UCSD-AML1 (cell line): ENCODE data around the gene MAJIN.
A peak's percentile ranks its signal among the peaks of the same experiment; 100 is the strongest.

Experiments used
- DNase-seq: peaks from one replicate; lab custom pipeline; 2025; ENCODE audit not compliant: unreplicated experiment; lab: John Stamatoyannopoulos, UW

The MAJIN gene

DNA sequence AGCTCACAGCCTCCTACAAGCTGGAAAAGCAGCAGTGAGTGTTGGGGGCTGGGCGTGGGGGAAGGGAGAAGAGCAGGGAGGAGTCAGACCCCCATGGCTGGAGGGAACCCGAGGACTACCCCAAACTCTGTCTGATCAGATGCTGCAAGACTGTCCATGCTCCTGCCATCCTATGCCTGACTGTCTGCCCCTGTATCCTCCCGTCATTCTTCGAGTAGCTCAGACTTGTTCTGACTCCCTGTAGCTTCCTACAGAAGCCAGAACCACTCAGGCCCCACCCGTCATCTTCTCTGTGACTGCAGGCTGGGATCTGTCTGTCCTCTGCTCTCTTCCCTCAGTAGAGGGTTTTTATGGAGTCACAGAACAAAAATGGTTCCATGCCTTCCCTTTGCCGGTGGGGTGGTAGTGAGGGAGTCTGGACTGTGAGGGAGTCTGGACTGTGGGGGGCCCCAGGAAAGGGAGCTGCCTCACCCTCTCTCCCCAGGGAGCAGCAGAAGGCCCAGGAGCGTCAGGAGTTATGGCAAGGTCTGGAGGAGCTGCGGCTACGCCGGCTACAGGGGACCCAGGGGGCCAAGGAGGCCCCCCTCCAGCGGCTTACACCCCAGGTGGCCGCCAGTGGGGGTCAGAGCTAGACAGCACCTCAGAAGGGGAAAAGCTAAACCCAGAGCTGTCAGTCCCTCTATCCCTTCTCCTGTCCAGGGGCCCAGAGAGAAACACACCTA is 38.5 kb downstream of the MAJIN start:
- DNase-seq = no peak

DNA sequence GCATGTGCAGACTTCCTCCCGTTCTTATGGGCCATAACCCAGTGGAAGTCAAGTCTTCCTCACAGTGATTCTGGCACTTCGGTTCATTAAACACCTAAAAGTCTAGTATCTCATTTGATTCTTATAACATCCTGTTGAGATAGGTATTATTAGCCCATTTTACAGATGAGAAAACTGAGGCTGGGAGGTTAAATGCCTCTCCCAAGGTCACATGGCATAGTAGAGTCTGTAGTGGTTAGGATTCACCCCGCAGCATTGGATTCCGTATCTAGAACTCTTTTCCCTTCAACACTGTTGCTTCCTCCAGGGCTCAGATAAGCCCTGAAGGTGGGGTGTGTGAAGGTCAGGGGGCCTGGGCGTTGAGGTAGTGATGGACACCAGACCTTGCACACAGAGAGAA is 39.6 kb downstream of the MAJIN start:
- no peak for DNase-seq

DNA sequence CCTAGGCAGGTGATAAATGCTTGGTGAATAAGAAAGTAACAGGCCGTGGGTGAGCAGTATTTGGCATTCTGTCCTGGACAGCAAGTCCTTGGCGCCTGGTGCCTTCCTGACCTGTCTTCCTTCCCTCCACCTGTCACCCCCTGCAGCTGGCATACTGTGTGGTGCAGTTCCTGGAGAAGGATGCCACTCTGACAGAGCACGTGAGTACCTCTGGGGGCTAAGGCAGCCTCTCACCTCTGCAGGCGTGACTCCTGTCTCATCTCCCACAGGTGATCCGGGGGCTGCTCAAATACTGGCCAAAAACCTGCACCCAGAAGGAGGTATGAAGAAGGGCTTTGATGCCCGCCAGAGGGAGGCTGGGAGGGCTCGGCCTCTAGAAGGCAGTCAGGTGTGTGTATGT is 40.6 kb downstream of the MAJIN start:
- no peak for DNase-seq

DNA sequence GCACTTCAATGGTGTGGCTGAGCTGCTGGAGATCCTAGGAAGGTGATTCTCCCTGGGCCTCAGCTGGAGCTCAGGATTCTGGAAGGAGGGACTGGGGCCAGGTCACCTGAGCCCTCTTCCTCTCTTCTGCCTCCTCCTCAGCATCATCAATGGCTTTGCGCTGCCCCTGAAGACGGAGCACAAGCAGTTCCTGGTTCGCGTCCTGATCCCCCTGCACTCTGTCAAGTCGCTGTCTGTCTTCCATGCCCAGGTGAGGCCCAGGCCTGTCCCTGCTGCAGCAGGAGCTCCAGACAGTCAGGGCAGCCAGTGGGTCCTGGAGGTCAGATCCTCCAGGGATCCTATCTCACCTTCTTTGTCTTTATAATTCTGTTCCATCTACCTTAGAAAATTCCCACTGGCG is 41.6 kb downstream of the MAJIN start:
- no peak for DNase-seq

DNA sequence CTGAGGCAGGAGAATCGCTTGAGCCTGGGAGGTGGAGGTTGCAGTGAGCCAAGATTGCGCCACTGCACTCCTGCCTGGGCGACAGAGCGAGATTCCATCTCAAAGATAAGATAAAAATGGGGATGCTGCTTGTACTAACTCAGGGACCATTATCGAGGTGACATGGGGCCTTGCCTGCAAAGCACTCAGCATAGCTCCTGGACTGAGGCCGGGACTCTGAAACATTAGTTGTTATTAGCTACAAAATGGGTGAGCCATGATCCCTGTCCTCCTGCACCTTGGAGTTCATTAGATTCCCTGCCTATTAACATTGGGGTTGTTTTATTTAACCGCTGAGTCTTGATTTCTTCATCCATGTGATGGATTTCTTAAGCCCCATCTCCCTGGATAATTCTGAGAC is 42.3 kb downstream of the MAJIN start:
- no peak for DNase-seq

DNA sequence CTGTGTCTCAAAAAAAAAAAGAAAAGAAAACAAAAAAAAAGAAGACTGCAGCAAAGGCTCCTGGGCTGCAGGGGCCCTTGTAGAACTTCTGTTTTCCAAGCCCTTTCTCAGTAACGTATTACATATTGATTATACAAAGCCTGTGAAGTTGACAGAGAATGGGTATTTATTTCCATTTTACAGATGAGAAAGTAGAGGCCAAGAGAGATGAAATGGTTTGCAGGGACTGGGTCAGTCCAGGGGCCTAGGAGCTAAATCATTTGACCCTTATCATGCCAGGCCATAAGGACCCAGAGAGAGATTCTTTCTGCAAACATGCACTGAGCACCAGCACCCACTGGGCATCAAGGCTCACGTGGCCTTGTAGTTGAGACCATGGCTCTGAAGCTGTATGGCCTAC is 43.0 kb downstream of the MAJIN start:
- DNase-seq = no peak

DNA sequence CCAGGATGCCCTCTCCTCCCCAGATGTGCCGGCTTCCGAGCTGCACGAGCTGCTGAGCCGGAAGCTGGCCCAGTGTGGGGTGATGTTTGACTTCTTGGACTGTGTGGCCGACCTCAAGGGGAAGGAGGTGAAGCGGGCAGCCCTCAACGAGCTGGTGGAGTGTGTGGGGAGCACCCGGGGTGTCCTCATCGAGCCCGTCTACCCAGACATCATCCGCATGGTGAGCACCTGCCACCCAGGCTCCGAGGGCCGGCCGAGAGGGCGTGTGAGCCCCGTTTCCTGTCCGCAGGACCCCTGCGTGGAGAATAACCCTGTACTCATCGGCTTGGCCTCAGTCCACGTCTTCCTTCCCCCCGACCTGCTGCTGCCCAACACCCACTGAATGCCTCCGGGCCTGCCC is 45.2 kb downstream of the MAJIN start:
- no peak for DNase-seq

DNA sequence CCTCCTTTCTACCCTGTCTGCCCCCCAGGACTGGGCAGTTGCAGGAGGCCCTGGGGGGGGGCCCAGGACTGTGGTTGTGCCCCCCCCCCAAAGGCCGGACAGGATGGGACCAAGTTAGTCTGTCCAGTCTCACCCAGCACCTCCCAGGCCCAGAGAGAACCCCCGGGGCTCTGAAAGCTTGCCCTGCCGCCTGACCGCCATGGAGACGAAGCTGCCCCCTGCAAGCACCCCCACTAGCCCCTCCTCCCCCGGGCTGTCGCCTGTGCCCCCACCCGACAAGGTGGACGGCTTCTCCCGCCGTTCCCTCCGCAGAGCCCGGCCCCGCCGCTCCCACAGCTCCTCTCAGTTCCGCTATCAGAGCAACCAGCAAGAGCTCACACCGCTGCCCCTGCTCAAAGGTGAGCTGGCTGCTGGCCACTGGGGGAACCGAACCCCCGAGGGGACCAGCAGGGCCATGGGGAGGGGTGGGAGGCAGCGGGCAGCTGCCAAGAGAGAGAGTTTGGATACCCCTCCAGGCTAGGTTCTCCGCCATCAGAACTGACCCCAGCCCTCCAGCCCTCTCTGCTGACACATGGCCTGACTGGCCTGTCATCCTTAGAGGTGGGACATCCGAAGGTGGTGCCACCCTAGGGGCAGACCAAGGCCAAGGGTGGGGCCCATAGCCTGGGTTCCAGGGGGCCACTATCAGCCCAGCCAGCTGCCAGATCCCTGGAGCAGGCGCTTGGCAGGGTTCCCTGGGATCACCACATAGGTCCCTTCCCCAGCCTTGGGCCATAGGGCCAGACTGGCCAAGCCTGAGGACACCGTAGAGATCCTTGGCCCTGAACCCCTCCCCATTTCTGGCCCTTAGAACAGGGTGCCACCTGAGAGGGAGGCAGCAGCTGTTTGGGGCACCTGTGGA is 46.1 kb downstream of the MAJIN start:
- DNase-seq = no peak

DNA sequence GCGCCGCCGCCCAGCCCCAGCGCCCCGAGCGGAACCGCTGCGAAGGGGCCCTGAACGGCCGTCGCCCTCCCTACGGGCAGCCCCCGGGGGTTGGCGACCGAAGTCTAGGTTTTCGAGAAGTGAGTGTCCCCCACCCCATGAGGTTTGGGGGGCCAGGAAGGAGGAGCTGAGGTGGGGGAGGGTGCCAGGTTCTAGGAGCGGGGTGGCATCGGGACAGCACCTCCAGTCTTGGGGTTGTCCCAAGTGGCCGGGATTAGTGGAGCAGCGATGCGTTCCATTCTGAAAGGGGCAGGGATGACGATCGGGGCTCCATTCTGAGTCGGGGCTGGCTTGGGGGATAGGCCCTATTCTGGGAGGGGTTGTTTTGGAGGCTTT is 47.0 kb downstream of the MAJIN start:
- no peak for DNase-seq

DNA sequence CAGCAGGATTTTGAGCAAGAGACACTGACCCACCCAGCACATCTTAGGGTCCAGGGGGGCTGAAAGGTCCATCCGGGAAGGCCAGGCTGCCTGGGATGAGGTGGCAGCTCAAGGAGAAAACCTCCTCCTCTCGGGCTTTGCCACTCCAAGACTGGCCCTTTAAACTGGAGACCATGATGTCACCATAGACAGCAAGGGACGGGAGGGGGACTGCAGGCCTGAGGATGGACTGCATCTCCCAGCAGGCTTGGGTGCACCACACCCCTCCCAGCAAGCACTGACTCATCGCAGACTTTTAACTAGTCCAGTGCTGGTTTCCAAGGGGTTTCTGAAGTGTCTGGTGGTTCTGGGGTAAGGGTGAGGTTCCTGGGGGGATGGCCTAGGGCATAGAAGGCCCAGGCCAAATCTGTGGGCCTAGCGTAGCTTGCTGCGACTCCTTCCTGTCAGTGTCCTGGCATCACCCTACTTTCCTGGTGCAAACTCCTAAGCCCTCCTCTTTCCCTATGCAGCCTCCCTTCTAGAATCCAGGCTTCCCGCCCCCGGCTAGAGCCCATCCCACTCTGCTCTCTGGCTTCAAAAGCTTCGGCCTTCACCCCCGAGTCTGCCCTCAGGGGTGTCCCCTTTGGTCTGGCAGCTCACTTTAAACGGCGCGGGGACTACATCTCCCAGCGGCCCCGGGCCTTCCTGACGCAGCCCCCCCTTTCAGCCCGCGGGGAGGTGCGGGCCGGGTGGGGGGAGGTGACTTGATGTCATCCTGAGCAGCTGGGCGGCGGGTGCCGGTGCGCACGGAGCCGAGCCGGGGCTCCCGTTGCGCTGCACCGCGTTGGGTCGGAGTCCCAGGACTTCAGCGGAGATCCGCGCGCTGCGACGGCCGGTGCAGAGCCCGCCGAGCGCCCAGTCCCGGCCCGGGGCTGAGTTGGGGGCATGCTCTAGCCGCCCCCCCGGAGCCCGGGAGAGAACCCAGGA is 47.7 kb downstream of the MAJIN start, which contains the start of gene PPP2R5B:
PPP2R5B (plus strand) TSS at position 746 of the 966 bp plus-strand sequence. CDS start 1,046 bp downstream, outside the sequence.
- peak; percentile 85 for DNase-seq

DNA sequence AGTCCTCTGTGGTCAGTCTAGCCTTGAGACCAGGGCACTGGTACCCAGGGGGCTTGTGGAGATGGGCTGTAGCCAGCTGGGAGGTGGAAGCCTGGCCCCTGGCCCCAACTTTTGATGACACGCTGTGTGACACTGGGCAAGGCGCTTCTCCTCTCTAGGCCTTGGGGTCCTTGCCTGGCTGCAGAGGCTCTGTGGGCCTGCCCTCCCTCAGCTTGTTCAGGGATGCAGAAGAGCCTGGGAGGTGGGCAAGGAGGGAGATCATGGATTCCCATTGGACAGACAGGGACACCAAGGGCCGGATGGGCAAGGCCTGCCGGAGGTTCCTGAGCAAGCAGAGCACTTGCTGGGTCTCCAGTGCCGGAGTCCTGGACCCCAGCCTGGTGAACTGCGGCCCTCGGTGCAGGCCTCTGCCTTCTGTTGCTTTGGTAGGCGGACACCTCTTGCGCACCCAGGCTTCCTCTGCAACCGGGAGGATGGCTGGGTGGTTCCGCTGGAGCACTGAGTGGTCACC is 48.7 kb downstream of the MAJIN start:
- no peak for DNase-seq

DNA sequence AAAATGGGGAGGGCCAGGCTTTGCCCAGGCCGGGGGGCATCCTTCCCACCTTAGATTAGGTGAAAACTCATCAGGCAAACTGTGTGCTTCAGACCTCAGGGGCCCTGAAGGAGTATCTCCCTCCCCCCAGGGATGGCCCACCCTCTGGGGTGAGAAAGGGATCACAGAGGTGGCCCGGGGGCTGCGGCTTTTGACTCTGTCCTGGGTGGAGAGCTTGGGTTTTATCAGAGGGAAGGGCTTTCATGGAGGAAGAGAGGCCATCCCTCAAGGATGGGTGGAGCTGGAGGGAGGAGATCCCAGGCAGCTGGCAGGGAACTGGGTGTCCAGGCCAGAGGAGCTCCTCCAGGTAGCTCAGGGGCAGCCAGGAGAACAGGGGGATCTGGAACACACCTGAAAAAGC is 50.5 kb downstream of the MAJIN start:
- no peak for DNase-seq

DNA sequence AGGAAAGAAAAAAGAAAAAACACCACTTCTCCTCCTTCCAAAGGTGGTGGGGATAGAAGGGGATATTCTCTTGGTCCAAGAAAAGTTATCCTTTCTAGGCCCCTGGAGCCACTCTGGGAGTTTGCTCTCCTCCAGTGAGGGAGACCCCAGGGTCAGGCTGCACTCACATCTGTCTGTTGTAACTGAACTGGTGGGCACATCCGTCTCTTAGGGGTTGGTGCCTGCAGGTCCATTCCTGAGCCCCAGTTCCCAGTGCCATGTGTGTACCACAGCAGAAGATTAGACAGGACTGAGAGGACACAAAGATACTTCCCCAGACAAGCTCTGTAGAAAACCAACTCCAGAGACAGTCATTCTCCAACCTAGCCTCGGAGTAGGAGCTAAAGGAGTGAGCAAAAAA is 51.8 kb downstream of the MAJIN start:
- no peak for DNase-seq

DNA sequence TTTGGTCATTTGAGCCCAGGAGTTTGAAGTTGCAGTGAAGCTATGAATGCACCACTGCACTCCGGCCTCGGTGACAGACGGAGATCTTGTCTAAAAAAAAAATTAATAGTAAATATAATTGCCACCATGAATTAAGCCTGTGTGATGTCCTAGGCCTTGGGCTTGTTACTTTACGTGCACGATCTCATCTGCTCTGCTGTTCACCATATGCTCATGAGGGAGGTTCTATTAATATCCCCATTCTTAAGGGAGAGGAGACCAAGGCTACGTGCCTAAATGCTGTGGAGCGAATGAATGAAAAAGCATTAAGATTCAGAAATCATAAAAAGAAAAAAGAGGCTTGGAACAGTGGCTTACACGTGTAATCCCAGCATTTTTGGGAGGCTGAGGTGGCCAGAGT is 52.3 kb downstream of the MAJIN start:
- DNase-seq = no peak

DNA sequence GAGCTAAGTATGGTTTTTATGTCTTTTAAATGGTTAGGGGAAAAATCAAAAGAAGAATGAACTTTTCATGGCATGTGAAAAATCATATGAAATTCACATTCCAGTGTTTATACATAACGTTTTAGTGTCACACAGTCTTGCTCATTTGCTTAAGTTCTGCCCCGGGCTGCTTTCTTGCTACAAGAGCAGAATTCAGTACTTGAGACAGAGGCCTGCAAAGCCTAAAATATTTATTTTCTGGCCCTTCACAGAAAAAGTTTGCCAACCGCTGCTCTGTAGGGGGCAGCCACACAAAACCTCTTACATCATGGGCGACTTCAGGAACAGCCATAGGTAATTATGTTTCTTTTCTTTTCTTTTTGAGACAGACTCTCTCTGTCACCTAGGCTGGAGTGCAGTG is 53.9 kb downstream of the MAJIN start:
- peak; percentile 30 for DNase-seq

DNA sequence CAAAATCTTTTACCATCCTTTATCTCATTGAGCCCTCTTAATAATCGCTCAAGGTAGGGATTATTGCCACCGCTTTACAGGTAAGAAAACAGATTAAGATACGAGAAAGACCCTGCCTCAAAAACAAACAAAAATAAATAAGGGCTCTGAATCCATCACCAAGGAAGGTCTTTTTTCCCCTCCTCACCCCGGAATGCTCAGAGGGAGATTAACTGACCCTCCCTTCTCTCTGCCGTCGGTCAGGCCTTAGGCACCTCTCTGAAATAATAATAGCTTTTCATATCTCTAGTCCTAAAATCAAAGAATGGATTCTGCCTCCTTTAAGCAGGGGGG is 54.3 kb downstream of the MAJIN start:
- DNase-seq = no peak

DNA sequence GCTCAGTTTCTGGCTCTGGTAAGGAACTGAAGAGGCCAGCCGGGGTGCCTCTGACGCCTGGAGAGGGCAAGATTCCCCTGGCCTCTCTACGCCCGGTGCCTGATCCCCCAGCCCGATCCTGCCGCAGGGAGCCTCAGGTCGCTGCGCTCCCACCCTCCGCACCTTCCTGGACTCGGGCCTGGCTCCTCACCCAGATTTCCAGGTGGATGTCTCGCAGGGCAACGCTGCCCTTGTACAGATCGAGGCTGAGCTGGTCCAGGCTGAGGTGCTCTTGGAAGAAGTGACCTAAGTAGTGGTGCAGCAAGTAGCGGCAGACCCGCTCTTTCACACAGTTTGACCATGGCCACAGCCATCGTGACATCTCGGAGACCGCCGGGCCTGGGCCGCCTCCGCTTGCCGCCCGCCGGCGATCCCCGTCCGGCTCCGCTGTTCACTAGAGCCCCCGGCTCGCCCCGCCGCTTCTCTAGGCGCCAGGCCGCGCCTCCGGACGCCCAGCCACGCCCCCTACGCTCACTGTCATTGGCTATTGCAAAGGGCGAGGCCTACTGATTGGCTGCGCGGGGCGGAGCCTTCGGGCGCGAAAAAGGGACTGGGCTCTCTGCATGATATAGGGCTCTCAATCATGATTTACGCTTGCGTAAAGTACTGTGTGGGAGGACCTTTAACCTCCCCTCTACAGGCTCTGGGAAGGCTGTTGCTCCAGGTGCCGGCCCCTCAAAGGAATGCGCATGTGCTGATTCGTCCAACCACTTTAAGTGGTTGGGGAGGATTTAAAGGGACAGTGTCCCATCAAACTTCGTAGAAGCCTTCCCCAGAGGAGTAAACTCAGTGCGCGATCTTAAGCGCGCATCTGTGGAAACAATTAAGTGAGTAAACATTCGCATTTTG is 54.9 kb downstream of the MAJIN start, which contains the start of gene ATG2A:
ATG2A (minus strand) TSS at position 435 of the 888 bp plus-strand sequence; CDS start at position 361, 74 bp downstream.
- DNase-seq = peak; percentile 98

DNA sequence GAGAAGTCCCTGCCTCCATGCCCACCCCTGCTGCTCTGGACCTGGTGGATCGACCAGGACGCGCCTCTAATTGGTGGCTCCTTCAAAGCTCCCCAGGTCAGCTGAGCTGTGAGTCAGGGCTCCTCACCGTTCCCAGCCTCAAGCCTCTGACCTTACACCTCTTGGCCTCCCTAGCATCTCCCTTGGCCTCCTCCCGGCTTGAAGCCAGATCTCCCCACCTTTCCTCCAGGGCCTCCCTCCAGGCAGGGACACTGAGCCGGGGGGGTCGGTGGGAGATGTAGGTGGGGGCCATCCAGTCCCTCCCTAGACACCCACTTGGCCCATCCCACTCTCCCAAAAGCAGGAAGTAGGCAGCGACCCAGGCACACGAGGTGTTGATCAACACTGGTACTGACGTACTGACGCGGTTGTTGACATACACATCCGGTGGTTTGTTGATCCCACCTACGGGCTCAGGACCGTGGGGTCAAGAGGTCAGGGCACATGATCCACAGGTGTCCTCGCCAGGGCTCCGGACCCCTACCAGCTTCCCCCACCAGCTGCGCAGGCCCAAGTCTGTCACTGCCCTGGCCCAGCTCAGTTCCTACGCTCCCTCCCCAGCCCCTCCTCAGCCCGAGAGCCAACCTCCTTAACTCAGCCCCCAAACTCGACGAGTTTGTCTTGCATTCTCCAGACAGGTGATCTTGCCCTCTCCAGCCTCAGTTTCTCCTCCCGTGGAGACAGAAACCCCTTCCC is 55.7 kb downstream of the MAJIN start:
- DNase-seq = peak; percentile 47

DNA sequence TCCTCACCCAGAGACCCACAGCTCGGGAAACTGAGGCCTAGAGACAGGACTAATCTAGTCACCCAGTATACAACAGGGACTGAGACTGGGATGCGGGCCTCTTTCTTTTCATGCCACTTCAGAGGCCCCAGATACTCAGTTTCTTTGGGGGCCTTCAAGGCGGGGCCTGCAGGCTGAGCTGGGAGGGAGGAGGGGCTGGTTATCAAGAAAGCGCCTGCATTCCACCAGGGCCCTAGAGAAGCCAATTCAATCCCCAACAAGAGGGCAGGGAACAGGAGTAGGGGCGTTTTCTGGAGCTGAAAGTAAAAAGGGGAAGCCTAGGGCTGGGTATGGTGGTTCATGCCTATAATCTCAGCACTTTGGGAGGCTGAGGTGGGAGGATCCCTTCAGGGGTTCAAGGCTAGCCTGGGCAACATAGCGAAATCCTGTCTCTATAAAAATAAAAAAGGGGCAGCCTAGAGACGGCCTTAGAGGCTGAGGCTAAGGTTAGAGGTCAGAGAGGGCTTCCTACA is 56.5 kb downstream of the MAJIN start:
- DNase-seq = no peak
